GM21515 (cell line): ENCODE measurements around the gene MRPL17.
"Not testable (repeated sequence)": the region's sequence is repeated elsewhere in the genome, so short reads cannot be mapped to it uniquely, and the experiment has no call there.

Experiments
- ATAC-seq: cut with Tn5 transposase; IDR thresholded peaks from one replicate; pipeline ENCODE4 v1.9.1; 2021; ENCODE audit not compliant: unreplicated experiment

The MRPL17 gene

DNA sequence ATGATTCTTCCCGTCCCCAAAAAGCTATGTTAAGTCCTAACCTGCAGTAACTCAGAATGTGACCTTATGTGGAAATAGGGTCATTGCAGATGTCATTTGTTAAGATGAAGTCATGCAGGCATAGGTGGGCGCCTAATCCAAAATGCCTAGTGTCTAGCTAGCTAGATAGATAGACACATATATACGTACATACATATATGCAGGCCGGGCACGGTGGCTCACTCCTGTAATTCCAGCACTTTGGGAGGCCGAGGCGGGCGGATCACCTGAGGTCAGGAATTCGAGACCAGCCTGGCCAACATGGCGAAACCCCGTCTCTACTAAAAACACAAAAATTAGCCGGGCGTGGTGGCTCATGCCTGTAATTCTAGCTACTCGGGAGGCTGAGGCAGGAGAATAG, 928 bp upstream of the MRPL17 start:
- not testable (repeated sequence) for ATAC-seq

DNA sequence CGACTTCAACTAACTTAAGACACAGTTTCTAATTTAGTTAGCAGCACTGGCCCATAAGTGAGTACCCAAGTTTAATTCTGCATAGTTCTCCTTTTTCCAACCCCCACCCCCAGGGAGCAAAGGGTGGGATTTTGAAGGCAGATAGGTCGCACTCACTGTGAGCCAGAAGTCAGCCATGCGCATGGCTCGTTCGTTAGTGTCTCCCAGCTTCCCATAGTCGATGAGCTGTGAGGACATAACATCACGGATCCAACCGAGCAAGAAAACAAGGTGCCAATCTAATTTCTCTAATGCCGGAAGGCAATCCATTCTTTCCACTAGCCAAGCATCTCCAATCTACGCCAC, 577 bp downstream of the MRPL17 start:
- ATAC-seq = peak; percentile 5

DNA sequence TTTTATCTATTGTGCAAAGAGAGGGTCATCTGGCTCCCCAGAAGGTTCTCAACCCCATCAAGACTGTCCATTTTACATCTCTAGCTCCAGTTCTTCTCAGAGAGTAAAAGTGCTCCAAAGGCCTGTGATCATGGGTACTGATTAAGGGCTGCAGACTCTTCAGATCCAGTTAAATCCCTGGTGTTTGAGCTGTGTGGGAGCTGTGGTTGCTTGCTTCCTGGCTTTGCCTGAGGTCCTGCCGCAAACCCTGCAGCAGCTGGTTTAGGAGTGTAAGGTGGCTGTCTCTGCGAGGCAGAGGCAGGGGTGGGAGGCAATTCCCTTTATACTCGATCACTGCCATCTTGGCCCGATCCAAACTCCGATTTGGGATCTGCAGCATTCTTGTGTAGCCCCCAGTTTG, 1.2 kb downstream of the MRPL17 start:
- ATAC-seq = no peak

DNA sequence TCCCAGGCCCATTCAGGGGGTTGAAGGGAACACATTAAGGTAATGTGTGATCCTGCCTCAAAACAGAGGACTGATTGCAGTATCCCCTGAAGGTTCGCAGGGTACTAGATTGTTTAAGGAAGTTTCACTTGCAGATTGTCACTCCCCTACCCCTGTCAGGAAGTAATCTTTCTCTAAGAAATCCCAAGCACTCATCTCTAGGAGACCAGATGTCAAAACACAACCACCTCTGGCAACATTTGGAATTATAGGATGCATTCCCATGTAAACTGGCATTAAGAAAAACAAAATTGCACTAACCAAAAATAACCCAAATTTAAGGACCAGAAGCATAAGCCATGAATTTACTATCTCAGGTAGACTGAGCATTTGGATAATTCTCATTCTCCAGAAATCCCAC, 1.6 kb downstream of the MRPL17 start:
- ATAC-seq = no peak

DNA sequence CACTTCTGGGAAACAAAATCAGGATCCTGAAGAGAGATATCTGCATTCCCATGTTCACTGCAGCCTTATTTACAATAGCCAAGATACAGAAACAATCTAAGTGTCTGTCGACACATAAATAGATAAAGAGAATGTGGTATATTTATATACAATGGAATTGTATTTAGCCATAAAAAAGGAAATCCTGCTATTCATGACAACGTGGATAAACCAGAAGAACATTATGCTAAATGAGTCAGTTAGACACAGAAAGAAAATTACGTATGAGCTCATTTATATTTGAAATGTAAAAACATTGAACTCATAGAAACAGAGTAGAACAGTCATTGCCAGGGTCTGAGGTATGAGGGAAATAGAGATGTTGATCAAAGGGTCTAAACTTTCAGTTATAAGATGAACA, 6.1 kb downstream of the MRPL17 start:
- ATAC-seq = no peak

DNA sequence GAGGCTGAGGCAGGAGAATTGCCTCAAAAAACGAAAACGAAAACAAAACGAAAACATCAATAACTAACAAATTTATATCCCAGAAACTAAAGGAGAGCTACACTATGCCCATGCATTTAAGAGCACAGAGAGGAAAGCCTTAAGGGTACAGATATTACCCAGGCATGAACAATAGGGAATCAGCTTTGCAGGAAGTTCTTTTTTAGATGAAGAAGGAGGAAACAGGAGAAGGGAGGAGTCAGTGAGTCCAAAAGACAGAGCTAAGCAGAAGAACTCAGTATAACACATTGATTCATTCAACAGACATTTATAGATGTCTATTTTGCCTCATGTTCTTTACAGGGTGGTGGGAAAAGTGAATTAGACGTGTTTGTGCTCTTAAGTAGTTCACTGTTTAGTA, 8.3 kb downstream of the MRPL17 start:
- no peak for ATAC-seq

DNA sequence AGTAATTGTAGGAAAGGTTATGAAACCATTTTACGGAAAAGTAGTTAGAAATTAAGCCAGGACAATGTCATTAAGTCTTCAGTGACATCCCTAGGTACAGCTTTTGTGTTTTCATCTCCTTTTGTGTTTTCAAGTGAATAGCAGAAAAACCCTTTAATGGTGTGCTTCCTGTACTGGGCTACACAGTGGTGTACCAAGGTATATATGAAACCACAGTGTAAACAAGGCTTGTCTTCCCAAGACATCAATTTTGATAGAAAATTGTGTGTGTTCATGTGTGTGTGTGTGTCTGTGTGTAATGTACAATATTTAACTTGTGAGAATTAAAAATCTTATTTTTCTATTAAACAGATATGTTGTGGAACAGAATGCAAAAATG, 8.9 kb downstream of the MRPL17 start:
- ATAC-seq = no peak

DNA sequence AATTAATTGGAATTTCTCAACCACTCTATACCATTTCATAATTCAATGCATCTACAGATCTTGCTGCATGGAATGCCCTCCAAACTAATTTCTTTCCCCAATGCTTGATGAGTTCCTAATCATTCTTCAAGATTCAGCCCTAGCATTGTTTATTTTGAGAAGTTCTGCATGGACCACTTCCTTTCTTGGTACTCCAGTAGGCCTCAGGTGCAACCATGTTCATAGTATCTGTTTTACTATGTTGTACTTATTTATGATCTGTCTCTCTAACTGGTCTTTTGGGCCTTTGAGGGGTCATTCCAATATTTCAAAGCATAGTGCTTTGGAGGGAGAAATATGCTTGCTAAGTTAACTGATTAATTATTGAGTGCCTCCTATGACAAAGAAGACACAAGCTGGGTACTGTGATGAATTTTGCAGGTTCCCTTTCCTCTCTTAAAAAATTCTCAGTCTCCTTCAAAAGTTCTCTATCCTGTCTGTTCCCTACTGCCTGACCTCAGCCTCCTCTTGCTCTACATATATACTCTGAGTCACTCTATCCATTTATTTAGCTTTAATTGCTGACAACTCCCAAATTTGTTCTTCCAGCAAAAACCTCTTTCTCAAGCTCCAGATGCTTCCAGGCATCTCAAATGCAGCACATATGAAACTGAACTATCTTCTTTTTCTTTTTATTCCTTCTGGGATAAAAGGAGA, 9.5 kb downstream of the MRPL17 start:
- ATAC-seq = no peak

DNA sequence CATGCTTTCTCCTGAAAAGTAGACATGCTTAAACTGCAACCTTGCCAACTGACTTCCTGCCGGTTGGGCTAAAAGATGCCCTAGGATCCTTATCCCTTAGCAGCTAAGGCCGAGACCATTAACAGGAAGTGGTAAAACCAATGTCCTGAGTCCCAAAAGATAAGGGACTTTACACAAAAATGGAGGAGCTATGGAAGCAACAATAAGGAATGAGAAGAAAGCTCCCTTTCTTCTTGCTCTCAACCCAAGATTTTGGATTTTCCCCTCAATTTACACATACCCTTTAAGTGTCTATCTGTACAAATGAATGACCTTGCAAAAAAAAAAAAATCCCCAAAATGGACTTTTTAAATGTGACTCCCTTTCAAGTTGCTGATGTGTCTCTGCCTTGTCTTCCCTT, 11.1 kb downstream of the MRPL17 start:
- ATAC-seq = no peak

DNA sequence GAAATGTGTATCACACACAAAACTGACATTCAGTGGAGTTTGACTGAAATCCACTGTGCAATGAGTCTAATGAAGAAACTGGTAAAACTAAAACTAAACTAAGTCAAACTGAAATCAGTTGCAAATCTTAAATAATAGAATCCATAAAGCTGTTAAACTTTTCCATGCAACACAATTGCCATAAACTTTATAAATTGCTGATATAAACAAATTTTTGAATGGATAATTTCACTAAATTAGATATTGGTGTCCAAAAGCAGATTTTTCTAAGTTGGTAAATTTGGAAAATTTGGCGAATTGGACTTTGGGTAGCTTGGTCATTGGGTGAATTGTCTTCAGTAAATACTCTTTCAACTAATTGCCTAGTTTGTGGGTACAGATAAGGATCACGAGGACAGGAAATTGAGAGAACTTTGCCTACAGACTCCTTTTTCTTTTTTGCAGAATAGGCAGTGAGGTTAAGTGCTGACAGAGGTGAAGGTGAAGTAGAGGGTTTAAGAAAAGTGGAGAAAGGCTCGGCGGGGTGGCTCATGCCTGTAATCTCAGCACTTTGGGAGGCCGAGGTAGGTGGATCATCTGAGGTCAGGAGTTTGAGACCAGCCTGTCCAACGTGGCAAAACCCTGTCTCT, 12.8 kb downstream of the MRPL17 start:
- no peak for ATAC-seq

DNA sequence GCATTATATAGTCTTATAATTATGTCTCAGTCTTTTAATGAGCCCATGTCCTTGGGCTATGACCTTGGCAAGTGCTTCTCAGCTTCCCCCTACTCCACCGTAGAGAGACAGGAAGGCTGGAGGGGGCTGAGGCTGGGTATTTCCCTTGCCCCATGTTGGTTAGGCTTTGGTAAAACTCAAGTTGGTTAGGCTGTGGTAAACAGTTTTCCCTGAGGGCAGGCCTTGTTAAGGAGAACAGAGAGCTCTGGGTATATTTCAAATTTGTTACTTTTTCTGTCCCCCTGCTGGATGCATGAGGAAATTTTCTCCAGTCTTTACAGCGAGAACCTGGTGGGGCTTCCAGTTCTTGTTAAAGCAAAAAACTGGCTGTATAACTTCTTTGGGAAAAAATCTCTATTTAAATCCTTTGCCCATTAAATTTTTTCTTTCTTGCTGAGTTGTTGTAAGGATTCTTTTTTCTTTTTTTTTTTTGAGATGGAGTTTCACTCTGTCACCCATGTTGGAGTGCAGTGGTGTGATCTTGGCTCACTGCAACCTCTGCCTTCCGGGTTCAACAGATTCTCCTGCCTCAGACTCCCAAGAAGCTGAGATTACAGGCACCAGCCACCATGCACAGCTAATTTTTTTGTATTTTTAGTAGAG, 15.3 kb downstream of the MRPL17 start:
- ATAC-seq = no peak

DNA sequence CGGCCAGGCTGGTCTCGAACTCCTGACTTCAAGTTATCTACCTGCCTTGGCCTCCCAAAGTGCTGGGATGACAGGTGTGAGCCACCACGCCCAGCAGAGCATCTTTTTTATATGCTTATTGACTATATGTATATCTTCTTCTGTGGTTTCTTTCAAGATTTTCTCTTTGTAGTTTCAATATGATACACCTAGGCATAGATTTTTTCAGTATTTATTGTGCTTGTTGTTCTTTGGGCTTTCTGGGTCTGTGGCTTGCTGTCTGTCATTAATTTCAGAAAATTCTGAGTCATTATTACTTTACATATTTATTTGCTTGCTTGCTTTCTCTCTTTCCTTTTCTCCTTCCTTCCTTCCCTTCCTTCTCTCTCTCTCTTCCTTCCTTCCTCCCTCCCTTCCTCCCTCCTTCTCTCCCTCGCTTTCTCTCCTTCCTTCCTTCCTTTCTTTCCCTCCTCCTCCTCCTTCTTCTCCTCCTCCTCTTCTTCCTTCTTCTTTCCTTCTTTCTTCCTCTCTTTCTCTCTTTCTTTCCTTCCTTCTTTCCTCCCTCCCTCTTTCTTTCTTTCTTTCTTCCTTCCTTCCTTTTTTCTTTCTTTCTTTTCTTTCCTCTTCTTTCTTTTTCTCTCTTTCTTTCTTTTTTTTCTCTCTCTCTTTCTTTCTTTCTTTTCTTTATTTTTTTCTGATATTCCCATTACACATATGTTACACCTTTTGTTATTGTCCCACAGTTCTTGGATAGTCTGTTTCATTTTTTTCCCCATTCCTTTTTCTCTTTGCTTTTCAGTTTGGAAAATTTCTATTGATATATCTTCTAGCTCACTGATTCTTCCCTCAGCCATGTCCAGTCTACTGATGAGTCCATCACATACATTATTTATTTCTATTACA, 16.6 kb downstream of the MRPL17 start:
- ATAC-seq = no peak

DNA sequence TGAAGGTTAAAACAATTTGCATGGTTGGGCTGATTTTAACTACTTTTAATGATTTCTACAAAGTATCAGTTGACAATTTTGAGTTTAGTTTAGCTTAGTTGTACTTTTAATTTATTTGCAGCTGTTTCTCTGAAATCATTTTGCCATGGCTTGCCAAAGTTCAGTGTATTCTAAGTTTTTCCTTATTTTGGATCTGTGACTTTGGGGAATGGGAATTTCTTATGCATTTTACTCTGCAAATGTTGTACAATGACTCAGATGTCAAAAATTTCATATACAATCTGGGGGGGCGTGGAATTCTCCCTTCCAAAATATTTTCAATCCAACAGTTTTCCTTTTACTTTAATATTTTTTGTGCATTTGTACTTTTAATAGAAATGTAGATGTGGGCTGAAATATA, 18.6 kb downstream of the MRPL17 start:
- no peak for ATAC-seq

DNA sequence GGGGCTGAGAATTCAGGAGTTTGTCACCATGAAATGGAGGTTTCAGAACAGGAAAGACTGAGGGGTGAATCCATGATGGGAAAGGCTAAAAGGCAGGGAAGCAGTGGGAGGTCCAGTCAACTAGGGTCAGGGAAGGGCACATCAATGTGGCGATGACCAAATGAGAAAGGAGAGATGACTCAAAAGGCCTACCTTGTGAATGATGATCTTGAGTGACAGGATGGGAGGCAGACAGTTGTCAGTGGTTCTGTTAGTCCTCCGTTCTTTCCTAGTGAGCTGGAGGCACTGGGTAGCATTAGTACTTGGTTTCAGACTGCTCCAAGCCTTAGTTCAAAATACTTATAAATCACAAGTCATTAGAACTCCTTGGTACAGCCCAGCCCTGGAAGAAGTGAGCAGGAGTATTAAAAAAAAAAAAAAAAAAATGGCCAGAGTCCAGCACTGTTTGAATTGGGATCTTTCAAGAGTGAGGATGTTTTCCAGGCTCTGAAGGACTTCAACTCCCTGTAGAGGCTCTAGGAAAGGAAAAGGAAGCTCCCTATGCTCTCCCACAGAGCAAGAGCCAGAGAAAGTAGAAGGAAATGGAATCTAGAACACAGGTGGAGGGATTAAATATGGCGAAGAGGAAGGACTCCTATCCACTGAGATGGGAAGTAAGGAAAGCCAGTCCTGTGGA, 19.2 kb downstream of the MRPL17 start:
- no peak for ATAC-seq

DNA sequence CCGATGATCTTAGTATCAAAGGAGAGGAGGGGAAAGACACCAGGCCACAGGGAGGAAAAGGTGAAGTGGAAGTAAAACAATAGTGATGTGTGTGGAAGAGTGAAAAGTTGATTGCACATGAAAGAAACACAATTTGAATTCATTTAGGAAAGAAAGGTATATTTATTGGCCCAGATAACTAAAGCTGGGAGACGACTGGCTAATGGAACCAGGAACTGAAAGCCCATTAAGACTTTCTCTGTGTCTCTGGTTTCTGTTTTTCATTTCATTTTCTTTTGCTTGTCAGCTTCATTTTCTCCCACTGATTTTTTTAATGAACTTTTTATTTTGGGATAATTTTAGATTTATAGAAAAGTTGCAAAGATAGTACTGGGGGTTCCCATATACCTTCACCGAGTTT, 22.4 kb downstream of the MRPL17 start:
- ATAC-seq = no peak

DNA sequence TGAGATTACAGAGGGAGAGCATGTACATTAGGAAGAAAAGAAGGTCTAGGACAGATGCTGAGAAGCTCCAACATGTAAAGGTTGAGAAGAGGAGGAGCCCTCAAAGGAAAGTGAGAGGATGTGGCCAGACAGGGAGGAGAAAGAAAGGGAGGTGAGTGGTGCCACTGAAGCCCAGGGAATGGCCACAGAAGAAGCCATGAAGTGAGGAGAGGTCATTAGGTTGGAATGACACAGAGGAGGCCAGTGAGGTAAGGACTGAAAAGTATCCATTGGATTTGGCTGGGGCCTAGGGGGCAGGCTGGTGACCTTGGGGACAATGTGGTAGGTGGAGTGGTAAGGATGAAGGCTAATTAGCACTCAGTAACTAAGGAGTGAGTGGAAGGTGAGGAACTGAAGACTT, 24.5 kb downstream of the MRPL17 start:
- ATAC-seq = no peak

DNA sequence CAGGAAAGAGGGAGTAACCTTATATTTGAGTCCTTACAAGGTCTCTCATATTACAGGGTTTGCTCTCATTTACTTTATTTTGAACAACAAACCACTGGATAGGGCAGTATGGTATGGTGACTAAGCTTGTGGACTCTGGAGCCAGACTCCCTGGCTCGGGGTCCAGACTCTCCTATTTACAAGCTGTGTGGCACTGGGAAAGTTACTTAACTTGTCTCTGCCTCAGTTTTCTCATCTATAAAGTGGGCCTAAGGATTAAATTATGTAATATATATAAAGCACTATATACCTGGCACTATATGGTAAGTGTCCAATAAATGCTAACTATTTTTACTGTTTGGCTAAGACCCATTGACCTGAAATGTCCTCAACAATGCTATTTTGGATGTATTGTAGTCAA, 25.8 kb downstream of the MRPL17 start:
- no peak for ATAC-seq

DNA sequence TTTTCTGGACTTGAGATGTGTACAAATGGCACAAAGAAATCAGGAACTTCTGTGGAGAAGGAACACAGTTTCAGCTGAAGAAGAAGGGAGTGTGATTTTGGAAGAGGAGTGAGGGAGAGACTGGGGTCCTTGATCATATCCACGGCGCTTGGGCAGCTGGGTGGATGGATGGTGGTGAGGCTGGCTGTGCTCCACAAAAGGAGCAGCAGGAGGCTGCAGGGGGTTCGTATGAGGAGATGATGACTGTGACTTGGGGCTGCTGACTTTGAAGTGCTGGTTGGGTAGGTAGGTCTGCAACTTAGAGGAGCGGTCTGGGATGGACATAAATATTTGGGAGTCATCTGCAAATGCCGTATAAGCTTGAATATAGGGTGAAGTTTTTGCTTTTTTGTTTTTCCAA, 26.2 kb downstream of the MRPL17 start:
- ATAC-seq = no peak

DNA sequence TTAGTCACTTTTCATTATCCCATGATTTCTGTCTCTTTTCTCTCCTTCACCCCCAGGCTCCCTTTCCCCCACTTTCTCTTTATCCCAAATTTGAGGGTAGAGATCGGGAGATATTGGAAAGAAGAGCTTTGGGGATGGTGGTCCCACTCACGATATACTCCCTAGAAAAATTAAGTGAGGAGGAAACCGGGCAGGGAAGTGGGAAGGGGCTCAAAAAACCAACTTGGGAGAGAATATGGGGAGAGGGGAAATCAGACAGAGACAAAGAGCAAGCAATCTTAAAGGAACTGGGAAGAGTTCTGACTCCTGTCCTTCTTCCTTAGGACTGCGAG, 26.6 kb downstream of the MRPL17 start:
- ATAC-seq = no peak

DNA sequence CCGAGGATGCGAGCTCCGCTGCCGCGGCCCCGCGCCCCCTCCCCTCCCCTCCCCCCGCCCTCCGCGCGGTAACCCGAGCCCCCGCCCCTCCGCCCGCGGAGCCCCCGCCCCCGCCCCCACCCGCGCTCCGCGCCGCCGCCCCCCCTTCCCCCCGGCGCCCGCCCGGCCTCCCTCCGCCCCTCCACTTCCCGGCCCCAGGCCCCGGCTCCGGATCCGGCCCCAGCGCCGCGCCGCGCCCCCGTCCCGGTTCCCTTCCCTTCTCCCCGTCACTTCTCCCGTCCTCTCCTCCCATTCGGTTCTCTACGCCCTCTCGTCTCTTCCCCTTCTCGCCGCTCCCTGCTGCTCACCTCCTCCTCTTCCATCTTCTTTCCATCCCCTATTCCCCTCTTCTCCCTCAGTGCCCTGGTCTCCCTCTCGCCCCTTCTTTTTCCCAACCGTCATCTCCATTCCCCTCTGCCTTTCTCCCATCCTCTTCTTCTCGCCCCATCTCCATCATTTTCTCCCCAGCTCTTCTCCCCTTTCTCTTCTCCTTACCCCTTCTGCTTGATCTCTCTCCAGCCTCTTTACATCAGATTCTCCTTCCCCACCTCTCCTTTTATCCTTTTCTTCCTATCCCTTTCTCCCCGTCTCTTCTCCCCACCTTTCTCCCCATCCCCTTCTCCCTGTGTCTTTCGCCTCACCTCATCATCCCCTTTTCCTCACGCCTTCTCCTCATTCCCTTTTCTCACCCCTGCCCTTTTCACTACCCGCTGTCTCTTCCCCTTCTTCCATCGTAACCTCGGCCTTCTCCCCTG, 27.2 kb downstream of the MRPL17 start, which contains the start of gene DCHS1:
DCHS1 (minus strand) TSS at position 20 of the 794 bp plus-strand sequence. CDS start 14,196 bp downstream, outside the sequence.
- no peak for ATAC-seq
